ENCODE data around the gene CBX7.
A peak's percentile ranks its signal among the peaks of the same experiment; 100 is the strongest.

The CBX7 gene

DNA sequence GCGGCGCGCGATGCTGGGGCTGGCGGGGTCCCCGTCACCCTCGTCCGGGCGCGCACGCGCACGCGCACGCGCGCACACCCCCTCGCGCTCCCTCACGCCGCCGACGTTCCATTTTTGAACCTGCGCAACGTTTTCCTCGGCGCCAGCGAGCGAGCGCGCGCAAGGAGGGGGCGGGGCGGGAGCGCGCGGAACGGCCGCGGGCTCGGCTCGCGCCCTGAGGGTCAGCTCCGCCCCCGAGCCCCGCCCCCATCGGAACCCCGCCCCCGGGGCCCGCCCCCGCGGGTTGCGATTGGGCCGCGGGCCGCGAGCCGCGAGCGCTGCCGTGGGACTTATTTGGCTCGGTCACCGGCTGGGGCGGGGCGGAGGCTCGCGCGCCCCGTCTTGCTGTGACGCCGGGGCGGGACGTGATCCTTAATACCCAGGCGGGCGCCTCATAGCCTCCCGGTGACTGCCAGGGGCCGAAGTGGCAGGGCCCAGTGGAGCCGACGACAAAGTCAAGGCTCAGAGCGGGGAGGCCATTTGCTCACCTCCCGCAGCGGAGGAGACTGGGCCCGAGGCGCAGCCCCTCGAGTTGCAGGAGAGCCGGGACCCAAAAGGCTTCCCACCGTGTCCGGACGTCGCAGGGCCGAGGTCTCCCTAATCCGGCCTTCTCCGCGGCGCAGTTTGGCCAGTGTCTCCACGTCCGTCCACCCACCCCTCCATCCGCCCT lies at the start of gene CBX7:
Gene CBX7, minus strand, starts transcription at position 170 of the 709 bp plus-strand sequence. CDS start 236 bp downstream, outside the sequence.
- DNase-seq (ENCODE audit: low read depth): no peak
- no peak for TF ChIP-seq CTCF (conservative IDR thresholded peaks at IDR 0.05; ENCODE audit: low read depth, low read length)
- peak within 1 kb of the TSS; percentile 55 for H3K4me3 ChIP-seq (ENCODE audit: low read length)

DNA sequence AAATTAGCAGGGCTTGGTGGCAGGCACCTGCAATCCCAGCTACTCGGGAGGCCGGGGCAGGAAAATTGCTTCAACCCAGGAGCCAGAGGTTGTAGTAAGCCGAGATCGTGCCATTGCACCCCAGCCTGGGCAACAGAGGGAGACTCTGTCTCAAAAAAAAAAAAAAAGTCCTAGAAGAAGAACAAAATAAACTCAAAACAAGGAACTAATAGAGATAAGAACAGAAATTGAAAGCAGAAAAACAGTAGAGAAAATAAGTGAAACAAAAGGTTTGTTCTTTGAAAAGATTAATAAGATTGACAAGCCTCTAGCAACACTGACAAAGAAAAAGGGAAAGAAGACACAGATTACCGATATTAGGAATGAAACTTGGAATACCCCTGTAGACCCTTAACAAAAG lies 45.1 kb upstream of the CBX7 start:
- DNase-seq (ENCODE audit: low read depth): no peak
- H3K4me3 ChIP-seq (ENCODE audit: low read length): no peak overlapping the region
- no peak for TF ChIP-seq CTCF (conservative IDR thresholded peaks at IDR 0.05; ENCODE audit: low read depth, low read length)

- no peak for DNase-seq (ENCODE audit: low read depth)
- no peak overlapping the region for H3K4me3 ChIP-seq (ENCODE audit: low read length)
- no peak for TF ChIP-seq CTCF (conservative IDR thresholded peaks at IDR 0.05; ENCODE audit: low read depth, low read length)
Measured at GRCh38 chr22:39194098-39194497, 41.6 kb upstream of the CBX7 start.

DNA sequence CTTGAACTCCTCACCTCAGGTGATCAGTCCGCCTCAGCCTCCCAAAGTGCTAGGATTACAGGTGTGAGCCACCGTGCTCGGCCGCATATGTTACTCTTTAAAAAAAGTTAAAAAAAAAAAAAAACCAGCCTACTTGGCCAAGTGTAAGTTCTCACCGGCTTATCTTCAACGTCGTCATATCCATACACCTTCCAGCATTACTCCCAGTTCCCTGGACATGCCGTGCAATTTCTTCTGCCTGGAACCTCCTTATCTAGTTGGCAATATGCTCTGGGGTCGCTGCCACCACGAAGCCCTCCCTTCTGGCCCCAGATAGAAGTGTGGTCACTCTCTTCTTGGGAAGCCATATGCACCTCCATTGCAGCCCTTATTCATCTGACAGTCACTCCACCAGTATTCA lies 36.3 kb upstream of the CBX7 start:
- no peak for DNase-seq (ENCODE audit: low read depth)
- H3K4me3 ChIP-seq (ENCODE audit: low read length): no peak overlapping the region
- TF ChIP-seq CTCF (conservative IDR thresholded peaks at IDR 0.05; ENCODE audit: low read depth, low read length): no peak

DNA sequence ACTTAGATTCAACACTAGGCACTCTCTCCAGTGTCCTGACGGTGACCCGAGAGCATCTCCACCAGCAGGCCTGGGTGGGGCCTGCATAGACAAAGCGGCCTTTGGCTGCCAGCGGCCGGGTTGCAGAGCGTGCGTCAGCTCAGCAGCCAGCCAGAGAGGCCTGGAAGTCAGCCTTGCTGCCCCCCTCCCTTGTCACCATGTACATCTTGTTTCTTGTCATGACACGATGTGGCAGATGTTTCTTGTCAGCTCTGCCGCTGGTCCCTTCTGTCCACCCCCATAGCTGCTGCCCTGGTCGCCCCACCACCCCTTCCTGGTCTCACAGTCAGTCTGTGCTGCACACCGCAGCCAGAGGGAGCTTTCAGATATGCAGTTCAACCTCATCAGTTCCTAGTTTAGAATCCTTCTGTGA lies 33.1 kb upstream of the CBX7 start:
- TF ChIP-seq CTCF (conservative IDR thresholded peaks at IDR 0.05; ENCODE audit: low read depth, low read length): no peak
- no peak for DNase-seq (ENCODE audit: low read depth)
- H3K4me3 ChIP-seq (ENCODE audit: low read length): no peak overlapping the region

DNA sequence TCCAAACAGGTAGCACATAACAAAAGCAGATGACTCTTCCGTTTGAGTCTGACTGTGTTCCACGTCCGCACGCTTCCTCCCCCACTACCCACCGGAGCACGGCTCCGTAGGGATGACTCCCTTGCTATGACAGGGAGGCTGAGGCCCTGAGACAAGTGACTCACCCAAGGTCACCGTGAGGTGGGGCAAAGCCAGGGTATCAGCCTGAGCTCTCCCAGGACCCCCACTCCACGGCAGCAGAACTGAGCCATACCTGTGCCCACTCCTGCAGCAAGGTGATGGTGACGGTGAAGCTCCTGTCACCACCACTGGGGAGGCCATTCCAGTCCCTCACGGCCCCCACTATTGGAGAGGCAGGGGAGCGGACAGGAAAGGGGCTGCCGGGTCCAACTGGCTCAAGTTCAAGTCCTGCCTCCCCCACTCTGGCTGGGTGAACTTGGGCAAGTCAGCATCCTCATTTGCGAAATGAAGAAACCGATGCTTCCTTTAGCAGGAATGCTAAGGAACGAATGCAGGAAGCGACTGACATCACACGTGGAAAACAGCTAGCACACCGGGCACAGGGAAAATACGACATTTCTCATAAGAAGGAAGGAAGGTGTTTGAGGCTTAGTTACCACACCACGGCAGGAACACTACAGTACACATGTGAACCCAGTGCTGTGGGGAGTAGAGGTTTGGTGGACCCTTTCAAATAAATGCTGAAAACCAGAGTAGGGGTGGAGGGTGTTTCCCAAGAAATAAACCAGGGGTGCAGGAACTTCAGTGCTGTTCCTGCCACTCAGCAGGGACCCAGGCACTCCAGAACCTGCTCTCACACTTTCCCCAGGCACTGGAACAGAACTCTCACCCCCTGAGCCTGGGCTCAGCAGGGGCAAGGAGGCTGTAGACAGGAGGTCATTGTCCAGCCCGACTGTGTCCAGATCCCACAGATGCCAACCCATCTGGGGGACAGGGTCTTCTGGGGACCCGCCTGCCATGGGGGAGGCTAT lies 32.4 kb upstream of the CBX7 start:
- no peak for DNase-seq (ENCODE audit: low read depth)
- TF ChIP-seq CTCF (conservative IDR thresholded peaks at IDR 0.05; ENCODE audit: low read depth, low read length): no peak

More for the DNA sequence above, 32.4 kb upstream of the CBX7 start:
- H3K4me3 ChIP-seq (ENCODE audit: low read length): no peak overlapping the region
